ENCODE measurements around the gene KCTD2.

DNA sequence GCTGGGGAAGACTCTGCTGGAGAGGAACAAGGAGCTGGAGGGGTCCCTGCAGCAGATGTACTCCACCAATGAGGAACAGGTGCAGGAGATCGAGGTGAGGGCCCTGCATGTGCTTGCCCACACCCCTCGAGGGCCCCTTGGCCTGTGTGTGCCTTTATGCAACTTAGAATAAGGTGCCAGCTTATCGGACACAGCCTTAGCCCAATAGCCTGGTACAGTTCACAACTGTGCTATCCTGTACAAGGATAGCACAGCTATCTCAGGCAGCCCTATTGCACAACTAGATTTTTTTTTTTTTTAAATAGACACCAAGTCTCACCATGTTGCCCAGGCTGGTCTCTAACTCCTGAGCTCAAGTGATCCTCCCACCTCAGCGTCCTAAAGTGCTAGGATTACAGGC lies 47.5 kb upstream of the KCTD2 start:
- TF ChIP-seq POLR2A (IDR thresholded peaks at IDR 0.05; ENCODE audit: low read depth) (no peak), POLR2AphosphoS5 (IDR thresholded peaks at IDR 0.05) (no peak), EP300 (IDR thresholded peaks at IDR 0.05) (no peak)
- TF ChIP-seq, protein P1, sequence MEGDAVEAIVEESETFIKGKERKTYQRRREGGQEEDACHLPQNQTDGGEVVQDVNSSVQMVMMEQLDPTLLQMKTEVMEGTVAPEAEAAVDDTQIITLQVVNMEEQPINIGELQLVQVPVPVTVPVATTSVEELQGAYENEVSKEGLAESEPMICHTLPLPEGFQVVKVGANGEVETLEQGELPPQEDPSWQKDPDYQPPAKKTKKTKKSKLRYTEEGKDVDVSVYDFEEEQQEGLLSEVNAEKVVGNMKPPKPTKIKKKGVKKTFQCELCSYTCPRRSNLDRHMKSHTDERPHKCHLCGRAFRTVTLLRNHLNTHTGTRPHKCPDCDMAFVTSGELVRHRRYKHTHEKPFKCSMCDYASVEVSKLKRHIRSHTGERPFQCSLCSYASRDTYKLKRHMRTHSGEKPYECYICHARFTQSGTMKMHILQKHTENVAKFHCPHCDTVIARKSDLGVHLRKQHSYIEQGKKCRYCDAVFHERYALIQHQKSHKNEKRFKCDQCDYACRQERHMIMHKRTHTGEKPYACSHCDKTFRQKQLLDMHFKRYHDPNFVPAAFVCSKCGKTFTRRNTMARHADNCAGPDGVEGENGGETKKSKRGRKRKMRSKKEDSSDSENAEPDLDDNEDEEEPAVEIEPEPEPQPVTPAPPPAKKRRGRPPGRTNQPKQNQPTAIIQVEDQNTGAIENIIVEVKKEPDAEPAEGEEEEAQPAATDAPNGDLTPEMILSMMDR (IDR thresholded peaks at IDR 0.05), result no peak

All from esophagus muscularis mucosa (tissue), 4 donors.